HepG2 (cell line): ENCODE data around the gene TRIM9. TPM values are rescaled to one million over a fixed set of nuclear protein-coding genes. Genes with fewer than 3 reads are reported as not detected.

Experiments
- CREM ChIP-seq, 2 experiments: sonication (generic) in 1 of 2; formaldehyde crosslinking in 1 of 2; IDR thresholded peaks; 2 replicates each; pipeline versions ENCODE4 v1.4.0 to v1.6.1; 2016 to 2020; ENCODE audit warnings: antibody characterized with exemption in 1 of 2, mild to moderate bottlenecking in 1 of 2, missing genetic modification reagents in 1 of 2
- FOXM1 ChIP-seq: sonication (generic); formaldehyde crosslinking; IDR thresholded peaks from 2 replicates; pipeline ENCODE4 v1.5.0; 2020; ENCODE audit warnings: missing genetic modification reagents
- NKX3-1 ChIP-seq: sonication (generic); formaldehyde crosslinking; IDR thresholded peaks from 2 replicates; pipeline ENCODE4 v1.5.0; 2020; ENCODE audit warnings: missing genetic modification reagents
- RCOR2 ChIP-seq: IDR thresholded peaks from 2 replicates; pipeline ENCODE4 v1.6.1; 2016; ENCODE audit warnings: missing biosample characterization, missing genetic modification reagents
- SOX13 ChIP-seq, 3 experiments: fragments of 450-650 bp in 1 of 3; sonication (generic) in 1 of 3; formaldehyde crosslinking in 1 of 3; IDR thresholded peaks in 2 of 3; conservative IDR thresholded peaks in 1 of 3; 2 replicates each; pipeline versions ENCODE4 v1.5.0 to v1.6.1; 2016 to 2020; ENCODE audit warnings: antibody characterized with exemption in 1 of 3, mild to moderate bottlenecking in 1 of 3, missing compliant biosample characterization in 1 of 3, missing genetic modification reagents in 1 of 3, moderate library complexity in 1 of 3
- THYN1 ChIP-seq: sonication (generic); formaldehyde crosslinking; IDR thresholded peaks from 2 replicates; pipeline ENCODE4 v1.8.1; 2023; ENCODE audit warnings: low read depth, mild to moderate bottlenecking, moderate library complexity, missing genetic modification reagents, borderline replicate concordance
- ZFAT ChIP-seq: sonication (generic); formaldehyde crosslinking; conservative IDR thresholded peaks from 2 replicates; pipeline ENCODE4 v1.8.1; 2023; ENCODE audit warnings: missing genetic modification reagents, inconsistent platforms
- ZNF264 ChIP-seq: sonication (generic); formaldehyde crosslinking; IDR thresholded peaks from 2 replicates; pipeline ENCODE4 v1.4.0; 2020; ENCODE audit warnings: missing genetic modification reagents
- ZNF552 ChIP-seq: sonication (generic); formaldehyde crosslinking; IDR thresholded peaks from 2 replicates; pipeline ENCODE4 v1.9.0; 2022; ENCODE audit warnings: missing genetic modification reagents, mild to moderate bottlenecking, borderline replicate concordance
- ZNF737 ChIP-seq: sonication (generic); formaldehyde crosslinking; IDR thresholded peaks from 2 replicates; pipeline ENCODE4 v1.5.0; 2020; ENCODE audit warnings: missing genetic modification reagents, mild to moderate bottlenecking, borderline replicate concordance
- ZSCAN31 ChIP-seq: sonication (generic); formaldehyde crosslinking; IDR thresholded peaks from 2 replicates; pipeline ENCODE4 v1.5.0; 2020; ENCODE audit warnings: low read depth, mild to moderate bottlenecking, missing genetic modification reagents
- polyA plus RNA-seq, 8 experiments: library from polyadenylated mRNA; depleted of rRNA in 3 of 8; stranded (reverse) in 7 of 8; unstranded in 1 of 8; fragments of >200 nt; fragmentation: Illumina TruSeq in 4 of 8; extraction: Trizol in 4 of 8; gene quantifications; 2 replicates each; pipeline versions ENCODE4 v1.2.1 to v1.2.3, GENCODE V29; 2011 to 2016; ENCODE audit warnings: low read depth in 4 of 8, missing spikeins in 1 of 8, mixed read lengths in 1 of 8; ENCODE audit not compliant: insufficient read depth in 1 of 8
- total RNA-seq, 5 experiments: library from RNA; depleted of rRNA; stranded (reverse); fragments of >200 nt; fragmentation: Illumina TruSeq; extraction: Trizol; gene quantifications; 2 replicates each; pipeline ENCODE4 v1.2.3, GENCODE V29; 2016; ENCODE audit warnings: low read depth in 1 of 5
- TF ChIP-seq, protein P1 (sequence below): sonication (generic); formaldehyde crosslinking; IDR thresholded peaks from 2 replicates; pipeline ENCODE4 v1.4.0; 2020; ENCODE audit warnings: missing genetic modification reagents, borderline replicate concordance
- TF ChIP-seq, protein P2 (sequence below): IDR thresholded peaks from 2 replicates; pipeline ENCODE4 v1.6.1; 2012; ENCODE audit warnings: inconsistent platforms
- TF ChIP-seq, protein P3 (sequence below): sonication (generic); formaldehyde crosslinking; conservative IDR thresholded peaks from 2 replicates; pipeline ENCODE4 v1.8.0; 2022; ENCODE audit warnings: low read depth, missing genetic modification reagents
- TF ChIP-seq, protein P4 (sequence below): sonication (generic); formaldehyde crosslinking; IDR thresholded peaks from 2 replicates; pipeline ENCODE4 v1.5.0; 2020; ENCODE audit warnings: missing genetic modification reagents
- TF ChIP-seq, protein P5 (sequence below): sonication (generic); formaldehyde crosslinking; conservative IDR thresholded peaks from 2 replicates; pipeline ENCODE4 v1.8.0; 2022; ENCODE audit warnings: mild to moderate bottlenecking, moderate library complexity, missing genetic modification reagents
- TF ChIP-seq, protein P6 (sequence below): sonication (generic); formaldehyde crosslinking; IDR thresholded peaks from 2 replicates; pipeline ENCODE4 v1.8.1; 2022; ENCODE audit warnings: low read depth, mild to moderate bottlenecking, missing genetic modification reagents

TRIM9 gene
- total and polyA plus RNA-seq, 2 of the 13 experiments (the other 11 are each of a cell fraction or from before 2014, with no cell fraction given) = 0.04 to 0.07 TPM

DNA sequence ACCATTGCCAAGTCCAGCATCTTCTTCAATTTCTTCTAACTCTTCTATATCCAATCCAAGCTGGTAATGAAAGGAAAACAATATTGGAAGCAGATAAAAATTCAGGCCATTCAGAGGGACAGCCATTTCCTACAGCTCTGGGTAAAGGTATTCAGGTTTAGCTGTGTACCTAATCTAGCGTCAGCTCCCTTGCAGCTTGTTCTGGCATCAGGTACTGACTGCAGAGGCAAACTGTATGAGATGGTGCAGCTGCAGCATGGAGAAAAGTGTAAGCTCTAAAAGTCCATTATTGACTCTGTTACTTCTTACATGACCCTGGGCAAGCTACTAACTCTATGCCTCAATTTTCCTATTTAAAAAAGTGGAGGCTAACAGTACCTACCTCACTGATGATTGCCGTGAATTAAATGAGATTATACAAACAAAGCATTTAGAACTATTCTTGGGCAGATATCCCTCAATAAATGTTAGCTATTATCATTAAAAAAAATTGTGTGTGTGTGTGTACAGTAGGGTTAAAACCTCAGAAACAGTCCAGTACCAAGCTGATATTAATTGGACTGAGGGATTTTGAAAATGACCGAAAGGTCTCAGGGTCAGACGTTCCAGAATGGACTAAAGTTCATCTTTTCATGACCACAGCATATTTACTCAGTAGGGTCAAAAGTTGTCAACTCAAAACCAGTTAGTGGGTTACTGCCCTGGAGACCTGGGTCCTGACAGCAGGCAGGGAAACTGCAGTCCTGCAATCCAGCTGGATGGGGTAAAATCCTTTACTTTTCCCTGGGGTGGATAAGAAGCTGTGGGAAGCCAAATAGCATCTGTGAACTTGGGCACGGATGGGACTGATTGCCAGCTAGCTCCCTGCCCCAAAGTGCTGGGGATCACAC lies 159.5 kb downstream of the TRIM9 start (continued):
- TF ChIP-seq, protein P1, sequence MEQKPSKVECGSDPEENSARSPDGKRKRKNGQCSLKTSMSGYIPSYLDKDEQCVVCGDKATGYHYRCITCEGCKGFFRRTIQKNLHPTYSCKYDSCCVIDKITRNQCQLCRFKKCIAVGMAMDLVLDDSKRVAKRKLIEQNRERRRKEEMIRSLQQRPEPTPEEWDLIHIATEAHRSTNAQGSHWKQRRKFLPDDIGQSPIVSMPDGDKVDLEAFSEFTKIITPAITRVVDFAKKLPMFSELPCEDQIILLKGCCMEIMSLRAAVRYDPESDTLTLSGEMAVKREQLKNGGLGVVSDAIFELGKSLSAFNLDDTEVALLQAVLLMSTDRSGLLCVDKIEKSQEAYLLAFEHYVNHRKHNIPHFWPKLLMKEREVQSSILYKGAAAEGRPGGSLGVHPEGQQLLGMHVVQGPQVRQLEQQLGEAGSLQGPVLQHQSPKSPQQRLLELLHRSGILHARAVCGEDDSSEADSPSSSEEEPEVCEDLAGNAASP (CRISPR knock-in tag) = peak; percentile 89
- TF ChIP-seq, protein P2, sequence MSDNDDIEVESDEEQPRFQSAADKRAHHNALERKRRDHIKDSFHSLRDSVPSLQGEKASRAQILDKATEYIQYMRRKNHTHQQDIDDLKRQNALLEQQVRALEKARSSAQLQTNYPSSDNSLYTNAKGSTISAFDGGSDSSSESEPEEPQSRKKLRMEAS = 0 out of 2 replicates have a peak, but pooled peaks have one; percentile 31
- TF ChIP-seq THYN1 (CRISPR knock-in tag) (no peak), NKX3-1 (CRISPR knock-in tag) (0 out of 2 replicates have a peak, but pooled peaks have one; percentile 38), ZFAT (CRISPR knock-in tag) (no peak), FOXM1 (CRISPR knock-in tag) (no peak), ZNF264 (CRISPR knock-in tag) (peak; percentile 91), ZNF552 (CRISPR knock-in tag) (no peak), CREM (IDR thresholded peaks at IDR 0.05) (peak; percentile 77), CREM (CRISPR knock-in tag; IDR thresholded peaks at IDR 0.05) (no peak), ZNF737 (CRISPR knock-in tag) (no peak), SOX13 (IDR thresholded peaks at IDR 0.05) (0 out of 2 replicates have a peak, but pooled peaks have one; percentile 39), SOX13 (CRISPR knock-in tag; conservative IDR thresholded peaks at IDR 0.05 in 1 of 2, IDR thresholded peaks at IDR 0.05 in 1 of 2) (peak in 1 of 2 experiments; percentile 78; a peak in 2 of 4 replicates), ZSCAN31 (0 out of 2 replicates have a peak, but pooled peaks have one; percentile 62), RCOR2 (peak; percentile 61)
- TF ChIP-seq, protein P3, sequence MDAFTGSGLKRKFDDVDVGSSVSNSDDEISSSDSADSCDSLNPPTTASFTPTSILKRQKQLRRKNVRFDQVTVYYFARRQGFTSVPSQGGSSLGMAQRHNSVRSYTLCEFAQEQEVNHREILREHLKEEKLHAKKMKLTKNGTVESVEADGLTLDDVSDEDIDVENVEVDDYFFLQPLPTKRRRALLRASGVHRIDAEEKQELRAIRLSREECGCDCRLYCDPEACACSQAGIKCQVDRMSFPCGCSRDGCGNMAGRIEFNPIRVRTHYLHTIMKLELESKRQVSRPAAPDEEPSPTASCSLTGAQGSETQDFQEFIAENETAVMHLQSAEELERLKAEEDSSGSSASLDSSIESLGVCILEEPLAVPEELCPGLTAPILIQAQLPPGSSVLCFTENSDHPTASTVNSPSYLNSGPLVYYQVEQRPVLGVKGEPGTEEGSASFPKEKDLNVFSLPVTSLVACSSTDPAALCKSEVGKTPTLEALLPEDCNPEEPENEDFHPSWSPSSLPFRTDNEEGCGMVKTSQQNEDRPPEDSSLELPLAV (CRISPR knock-in tag) = no peak
- TF ChIP-seq, protein P4, sequence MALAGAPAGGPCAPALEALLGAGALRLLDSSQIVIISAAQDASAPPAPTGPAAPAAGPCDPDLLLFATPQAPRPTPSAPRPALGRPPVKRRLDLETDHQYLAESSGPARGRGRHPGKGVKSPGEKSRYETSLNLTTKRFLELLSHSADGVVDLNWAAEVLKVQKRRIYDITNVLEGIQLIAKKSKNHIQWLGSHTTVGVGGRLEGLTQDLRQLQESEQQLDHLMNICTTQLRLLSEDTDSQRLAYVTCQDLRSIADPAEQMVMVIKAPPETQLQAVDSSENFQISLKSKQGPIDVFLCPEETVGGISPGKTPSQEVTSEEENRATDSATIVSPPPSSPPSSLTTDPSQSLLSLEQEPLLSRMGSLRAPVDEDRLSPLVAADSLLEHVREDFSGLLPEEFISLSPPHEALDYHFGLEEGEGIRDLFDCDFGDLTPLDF = no peak
- TF ChIP-seq, protein P5, sequence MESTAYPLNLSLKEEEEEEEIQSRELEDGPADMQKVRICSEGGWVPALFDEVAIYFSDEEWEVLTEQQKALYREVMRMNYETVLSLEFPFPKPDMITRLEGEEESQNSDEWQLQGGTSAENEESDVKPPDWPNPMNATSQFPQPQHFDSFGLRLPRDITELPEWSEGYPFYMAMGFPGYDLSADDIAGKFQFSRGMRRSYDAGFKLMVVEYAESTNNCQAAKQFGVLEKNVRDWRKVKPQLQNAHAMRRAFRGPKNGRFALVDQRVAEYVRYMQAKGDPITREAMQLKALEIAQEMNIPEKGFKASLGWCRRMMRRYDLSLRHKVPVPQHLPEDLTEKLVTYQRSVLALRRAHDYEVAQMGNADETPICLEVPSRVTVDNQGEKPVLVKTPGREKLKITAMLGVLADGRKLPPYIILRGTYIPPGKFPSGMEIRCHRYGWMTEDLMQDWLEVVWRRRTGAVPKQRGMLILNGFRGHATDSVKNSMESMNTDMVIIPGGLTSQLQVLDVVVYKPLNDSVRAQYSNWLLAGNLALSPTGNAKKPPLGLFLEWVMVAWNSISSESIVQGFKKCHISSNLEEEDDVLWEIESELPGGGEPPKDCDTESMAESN (CRISPR knock-in tag) = 0 out of 2 replicates have a peak, but pooled peaks have one; percentile 19
- TF ChIP-seq, protein P6, sequence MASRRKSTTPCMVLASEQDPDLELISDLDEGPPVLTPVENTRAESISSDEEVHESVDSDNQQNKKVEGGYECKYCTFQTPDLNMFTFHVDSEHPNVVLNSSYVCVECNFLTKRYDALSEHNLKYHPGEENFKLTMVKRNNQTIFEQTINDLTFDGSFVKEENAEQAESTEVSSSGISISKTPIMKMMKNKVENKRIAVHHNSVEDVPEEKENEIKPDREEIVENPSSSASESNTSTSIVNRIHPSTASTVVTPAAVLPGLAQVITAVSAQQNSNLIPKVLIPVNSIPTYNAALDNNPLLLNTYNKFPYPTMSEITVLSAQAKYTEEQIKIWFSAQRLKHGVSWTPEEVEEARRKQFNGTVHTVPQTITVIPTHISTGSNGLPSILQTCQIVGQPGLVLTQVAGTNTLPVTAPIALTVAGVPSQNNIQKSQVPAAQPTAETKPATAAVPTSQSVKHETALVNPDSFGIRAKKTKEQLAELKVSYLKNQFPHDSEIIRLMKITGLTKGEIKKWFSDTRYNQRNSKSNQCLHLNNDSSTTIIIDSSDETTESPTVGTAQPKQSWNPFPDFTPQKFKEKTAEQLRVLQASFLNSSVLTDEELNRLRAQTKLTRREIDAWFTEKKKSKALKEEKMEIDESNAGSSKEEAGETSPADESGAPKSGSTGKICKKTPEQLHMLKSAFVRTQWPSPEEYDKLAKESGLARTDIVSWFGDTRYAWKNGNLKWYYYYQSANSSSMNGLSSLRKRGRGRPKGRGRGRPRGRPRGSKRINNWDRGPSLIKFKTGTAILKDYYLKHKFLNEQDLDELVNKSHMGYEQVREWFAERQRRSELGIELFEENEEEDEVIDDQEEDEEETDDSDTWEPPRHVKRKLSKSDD (CRISPR knock-in tag) = no peak
